HL-60 (cell line): Measurements from ENCODE around the gene RFXAP.

ENCODE experiments used
- GABPA ChIP-seq: IDR thresholded peaks from 2 replicates; pipeline ENCODE4 v1.6.1; 2012; ENCODE audit warnings: low read depth
- POLR2AphosphoS5 ChIP-seq: IDR thresholded peaks from 2 replicates; pipeline ENCODE4 v1.6.1; 2012; ENCODE audit warnings: low read depth
- SPI1 ChIP-seq: IDR thresholded peaks from 2 replicates; pipeline ENCODE4 v1.6.1; 2012; ENCODE audit warnings: low read depth, mild to moderate bottlenecking, borderline replicate concordance
- TF ChIP-seq, protein P1 (sequence below): IDR thresholded peaks from one replicate; pipeline ENCODE4 v1.5.1; 2011; ENCODE audit warnings: low read length, control low read depth, inconsistent platforms; ENCODE audit not compliant: insufficient read depth
- TF ChIP-seq, protein P2 (sequence below): IDR thresholded peaks from 2 replicates; pipeline ENCODE4 v1.6.1; 2012; ENCODE audit warnings: low read depth; ENCODE audit not compliant: insufficient replicate concordance

DNA sequence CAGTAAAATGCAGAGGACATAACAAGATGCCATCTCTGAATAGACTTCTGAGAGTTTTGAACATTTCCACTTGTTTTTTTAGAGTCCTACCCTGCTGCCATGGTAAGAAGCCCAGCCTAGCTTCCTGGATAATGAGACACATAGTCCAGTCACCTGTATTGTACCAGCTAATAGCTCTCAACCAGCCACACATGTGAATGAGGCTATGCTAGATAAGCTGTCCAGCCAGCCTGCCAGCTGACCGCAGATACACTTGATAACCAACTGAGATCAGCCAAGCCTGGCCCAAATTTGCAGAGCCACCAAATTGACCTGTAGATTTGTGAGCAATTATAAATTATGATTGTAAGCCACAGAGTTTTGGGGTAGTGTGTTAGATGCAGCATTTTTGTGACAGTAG lies 10.7 kb downstream of the RFXAP start:
- TF ChIP-seq POLR2AphosphoS5 (no peak), SPI1 (no peak), GABPA (no peak)
- TF ChIP-seq, protein P1, sequence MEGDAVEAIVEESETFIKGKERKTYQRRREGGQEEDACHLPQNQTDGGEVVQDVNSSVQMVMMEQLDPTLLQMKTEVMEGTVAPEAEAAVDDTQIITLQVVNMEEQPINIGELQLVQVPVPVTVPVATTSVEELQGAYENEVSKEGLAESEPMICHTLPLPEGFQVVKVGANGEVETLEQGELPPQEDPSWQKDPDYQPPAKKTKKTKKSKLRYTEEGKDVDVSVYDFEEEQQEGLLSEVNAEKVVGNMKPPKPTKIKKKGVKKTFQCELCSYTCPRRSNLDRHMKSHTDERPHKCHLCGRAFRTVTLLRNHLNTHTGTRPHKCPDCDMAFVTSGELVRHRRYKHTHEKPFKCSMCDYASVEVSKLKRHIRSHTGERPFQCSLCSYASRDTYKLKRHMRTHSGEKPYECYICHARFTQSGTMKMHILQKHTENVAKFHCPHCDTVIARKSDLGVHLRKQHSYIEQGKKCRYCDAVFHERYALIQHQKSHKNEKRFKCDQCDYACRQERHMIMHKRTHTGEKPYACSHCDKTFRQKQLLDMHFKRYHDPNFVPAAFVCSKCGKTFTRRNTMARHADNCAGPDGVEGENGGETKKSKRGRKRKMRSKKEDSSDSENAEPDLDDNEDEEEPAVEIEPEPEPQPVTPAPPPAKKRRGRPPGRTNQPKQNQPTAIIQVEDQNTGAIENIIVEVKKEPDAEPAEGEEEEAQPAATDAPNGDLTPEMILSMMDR, result no peak
- TF ChIP-seq, protein P2, sequence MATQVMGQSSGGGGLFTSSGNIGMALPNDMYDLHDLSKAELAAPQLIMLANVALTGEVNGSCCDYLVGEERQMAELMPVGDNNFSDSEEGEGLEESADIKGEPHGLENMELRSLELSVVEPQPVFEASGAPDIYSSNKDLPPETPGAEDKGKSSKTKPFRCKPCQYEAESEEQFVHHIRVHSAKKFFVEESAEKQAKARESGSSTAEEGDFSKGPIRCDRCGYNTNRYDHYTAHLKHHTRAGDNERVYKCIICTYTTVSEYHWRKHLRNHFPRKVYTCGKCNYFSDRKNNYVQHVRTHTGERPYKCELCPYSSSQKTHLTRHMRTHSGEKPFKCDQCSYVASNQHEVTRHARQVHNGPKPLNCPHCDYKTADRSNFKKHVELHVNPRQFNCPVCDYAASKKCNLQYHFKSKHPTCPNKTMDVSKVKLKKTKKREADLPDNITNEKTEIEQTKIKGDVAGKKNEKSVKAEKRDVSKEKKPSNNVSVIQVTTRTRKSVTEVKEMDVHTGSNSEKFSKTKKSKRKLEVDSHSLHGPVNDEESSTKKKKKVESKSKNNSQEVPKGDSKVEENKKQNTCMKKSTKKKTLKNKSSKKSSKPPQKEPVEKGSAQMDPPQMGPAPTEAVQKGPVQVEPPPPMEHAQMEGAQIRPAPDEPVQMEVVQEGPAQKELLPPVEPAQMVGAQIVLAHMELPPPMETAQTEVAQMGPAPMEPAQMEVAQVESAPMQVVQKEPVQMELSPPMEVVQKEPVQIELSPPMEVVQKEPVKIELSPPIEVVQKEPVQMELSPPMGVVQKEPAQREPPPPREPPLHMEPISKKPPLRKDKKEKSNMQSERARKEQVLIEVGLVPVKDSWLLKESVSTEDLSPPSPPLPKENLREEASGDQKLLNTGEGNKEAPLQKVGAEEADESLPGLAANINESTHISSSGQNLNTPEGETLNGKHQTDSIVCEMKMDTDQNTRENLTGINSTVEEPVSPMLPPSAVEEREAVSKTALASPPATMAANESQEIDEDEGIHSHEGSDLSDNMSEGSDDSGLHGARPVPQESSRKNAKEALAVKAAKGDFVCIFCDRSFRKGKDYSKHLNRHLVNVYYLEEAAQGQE, result no peak
